ENCODE measurements around the gene MYT1. TPM values are rescaled to one million over a fixed set of nuclear protein-coding genes. Genes with fewer than 3 reads are reported as not detected.

Gene MYT1
- total and polyA plus RNA-seq, 11 donors, result 0.07 to 0.23 (median 0.09) TPM; not detected in 5

DNA sequence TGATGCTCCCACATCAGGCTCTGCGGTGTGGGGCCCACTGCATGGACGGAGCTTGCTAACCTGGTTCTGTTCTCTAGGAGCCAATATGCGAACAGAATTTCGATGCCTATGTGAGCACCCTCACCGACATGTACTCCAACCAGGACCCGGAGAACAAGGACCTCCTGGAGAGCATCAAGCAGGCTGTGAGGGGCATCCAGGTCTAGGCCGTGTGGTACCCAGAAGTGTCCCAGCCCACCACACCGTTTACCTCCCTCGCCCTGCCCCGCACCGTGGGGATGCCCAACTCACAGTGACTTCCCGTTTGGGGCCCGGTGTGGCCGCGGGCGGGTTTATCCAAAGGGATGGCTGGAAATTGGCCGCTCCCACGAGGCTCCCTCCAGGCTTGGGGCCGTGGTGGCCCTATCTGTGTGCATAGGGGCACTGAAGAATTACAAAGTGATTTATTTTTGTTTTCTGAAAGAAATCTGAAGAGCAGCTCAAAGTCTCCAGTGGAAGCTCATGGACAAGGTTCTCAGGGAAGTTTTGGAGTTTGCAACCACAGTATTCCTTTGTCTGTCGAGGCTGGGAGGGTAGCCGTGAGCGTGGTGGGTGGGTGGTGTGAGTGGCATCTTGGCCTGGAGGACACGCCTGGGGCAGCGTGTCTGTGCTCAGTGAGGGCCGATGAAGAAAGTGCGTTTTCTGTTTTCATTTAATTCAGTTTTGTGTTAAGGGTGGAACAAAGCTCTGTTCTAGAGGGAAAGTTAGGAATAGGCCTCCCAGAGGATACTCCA lies 76.2 kb downstream of the MYT1 start:
- ATAC-seq, result no peak
- H3K27ac ChIP-seq, result no peak overlapping the region
- H3K4me3 ChIP-seq, result no peak overlapping the region
- peaks cover 0 to 5% (median 0%) of the 10 kb centered on the region in 9 donors for H3K27me3 ChIP-seq
- no peaks in the 10 kb centered on the region for H3K36me3 ChIP-seq
- peaks cover 0 to 8% (median 0%) of the 10 kb centered on the region in 12 donors for H3K4me1 ChIP-seq
- WGBS, 4 donors, result 89 to 93% (median 93%) methylated on average over 20 to 26 of the region's 26 CpGs
- TF ChIP-seq, protein P1, sequence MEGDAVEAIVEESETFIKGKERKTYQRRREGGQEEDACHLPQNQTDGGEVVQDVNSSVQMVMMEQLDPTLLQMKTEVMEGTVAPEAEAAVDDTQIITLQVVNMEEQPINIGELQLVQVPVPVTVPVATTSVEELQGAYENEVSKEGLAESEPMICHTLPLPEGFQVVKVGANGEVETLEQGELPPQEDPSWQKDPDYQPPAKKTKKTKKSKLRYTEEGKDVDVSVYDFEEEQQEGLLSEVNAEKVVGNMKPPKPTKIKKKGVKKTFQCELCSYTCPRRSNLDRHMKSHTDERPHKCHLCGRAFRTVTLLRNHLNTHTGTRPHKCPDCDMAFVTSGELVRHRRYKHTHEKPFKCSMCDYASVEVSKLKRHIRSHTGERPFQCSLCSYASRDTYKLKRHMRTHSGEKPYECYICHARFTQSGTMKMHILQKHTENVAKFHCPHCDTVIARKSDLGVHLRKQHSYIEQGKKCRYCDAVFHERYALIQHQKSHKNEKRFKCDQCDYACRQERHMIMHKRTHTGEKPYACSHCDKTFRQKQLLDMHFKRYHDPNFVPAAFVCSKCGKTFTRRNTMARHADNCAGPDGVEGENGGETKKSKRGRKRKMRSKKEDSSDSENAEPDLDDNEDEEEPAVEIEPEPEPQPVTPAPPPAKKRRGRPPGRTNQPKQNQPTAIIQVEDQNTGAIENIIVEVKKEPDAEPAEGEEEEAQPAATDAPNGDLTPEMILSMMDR (IDR thresholded peaks at IDR 0.05), result no peak
- no peaks in the 10 kb centered on the region for H3K9me3 ChIP-seq
- intact Hi-C loops (cut with DNase I), result no loop called here
- DNase-seq, result peak in 1 of 5 donors; percentile 31

DNA sequence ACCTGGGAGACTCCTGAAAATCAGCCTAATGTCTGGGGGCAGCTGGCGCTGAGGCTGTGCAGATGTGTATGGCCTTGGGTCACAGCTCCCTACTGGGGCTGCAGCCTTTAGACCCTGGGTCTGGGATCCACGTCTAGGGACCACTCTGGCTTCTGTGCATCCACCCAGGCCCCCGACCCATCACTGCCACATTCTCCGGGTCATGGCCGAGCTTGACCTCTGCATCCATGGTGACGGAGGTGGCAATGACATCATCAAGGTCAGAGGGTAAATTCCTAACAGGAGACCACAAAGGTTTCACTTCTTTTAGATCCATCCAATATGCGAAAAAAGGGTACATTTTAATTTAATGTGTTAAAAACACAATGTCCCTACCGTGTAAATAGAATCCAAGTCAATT lies 76.8 kb downstream of the MYT1 start:
- no peaks in the 10 kb centered on the region for H3K36me3 ChIP-seq
- H3K4me1 ChIP-seq, result peaks cover 0 to 8% (median 0%) of the 10 kb centered on the region in 12 donors
- no peaks in the 10 kb centered on the region for H3K9me3 ChIP-seq
- 84 to 90% (median 87%) methylated on average over 8 of the region's 8 CpGs for WGBS, 4 donors
- H3K4me3 ChIP-seq, result no peak overlapping the region
- no peak overlapping the region for H3K27ac ChIP-seq
- TF ChIP-seq POLR2A (IDR thresholded peaks at IDR 0.05), result no peak
- TF ChIP-seq, protein P1 (IDR thresholded peaks at IDR 0.05), result no peak
- intact Hi-C loops (cut with DNase I), result no loop called here
- peaks cover 0 to 5% (median 0%) of the 10 kb centered on the region in 9 donors for H3K27me3 ChIP-seq
- ATAC-seq (no peak), DNase-seq (peak in 1 of 5 donors; percentile 17)

DNA sequence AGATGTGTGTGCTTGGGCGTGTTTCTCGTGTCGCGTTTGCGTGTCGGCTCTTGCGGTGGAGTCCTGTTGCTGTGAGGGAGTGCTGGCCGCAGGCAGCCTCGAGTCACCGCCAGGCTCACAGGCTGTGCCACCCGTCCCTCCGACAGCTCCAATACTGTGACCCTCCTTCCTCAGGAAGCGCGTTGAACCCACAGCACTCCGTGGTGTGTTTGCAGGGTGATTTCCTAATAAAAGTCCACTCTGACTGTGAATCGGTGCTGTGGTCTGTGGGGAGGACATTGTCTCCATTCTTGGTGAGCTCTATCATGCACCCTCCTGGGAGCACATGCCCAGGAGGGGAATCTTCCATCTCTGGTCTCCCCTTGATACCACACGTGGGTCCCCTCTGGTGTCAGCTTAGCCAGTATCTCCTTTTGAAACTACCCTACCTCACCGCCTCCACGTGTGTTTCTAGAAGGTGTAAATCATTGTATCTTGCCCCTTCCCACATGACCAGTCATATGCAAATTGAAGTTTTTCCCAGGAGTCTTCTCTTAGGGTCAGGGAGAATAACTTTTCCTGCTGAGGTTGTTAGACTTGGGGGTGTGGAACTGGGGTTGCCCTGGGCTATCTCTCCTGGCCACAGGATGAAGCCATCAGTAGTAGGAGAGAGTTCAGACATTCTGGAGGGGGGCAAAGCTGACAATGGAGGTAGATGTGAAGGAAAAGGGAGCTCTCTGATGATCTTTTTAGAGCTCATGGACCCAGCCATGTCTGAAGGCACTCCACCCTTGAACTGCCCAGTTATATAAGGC lies 77.9 kb downstream of the MYT1 start:
- H3K9me3 ChIP-seq, result no peaks in the 10 kb centered on the region
- peaks cover 0 to 12% (median 0%) of the 10 kb centered on the region in 9 donors for H3K27me3 ChIP-seq
- peak in 1 of 5 donors; percentile 27 for DNase-seq
- H3K27ac ChIP-seq, result no peak overlapping the region
- no peaks in the 10 kb centered on the region for H3K36me3 ChIP-seq
- intact Hi-C loops (cut with DNase I), result no loop called here
- no peak overlapping the region for H3K4me3 ChIP-seq
- WGBS, 4 donors, result 77 to 82% (median 81%) methylated on average over 19 of the region's 19 CpGs
- TF ChIP-seq, protein P1 (IDR thresholded peaks at IDR 0.05), result no peak
- no peak for TF ChIP-seq POLR2A (IDR thresholded peaks at IDR 0.05)
- no peak for ATAC-seq
- H3K4me1 ChIP-seq, result peaks cover 0 to 8% (median 0%) of the 10 kb centered on the region in 12 donors
